GM12872 (cell line): ENCODE data around the gene S100B.

ENCODE experiments used
- TF ChIP-seq, protein P1 (sequence below): IDR thresholded peaks from 3 replicates; pipeline ENCODE4 v1.5.1; 2011; ENCODE audit warnings: low read depth, mild to moderate bottlenecking, low read length, moderate library complexity; ENCODE audit not compliant: insufficient read depth

Gene S100B

DNA sequence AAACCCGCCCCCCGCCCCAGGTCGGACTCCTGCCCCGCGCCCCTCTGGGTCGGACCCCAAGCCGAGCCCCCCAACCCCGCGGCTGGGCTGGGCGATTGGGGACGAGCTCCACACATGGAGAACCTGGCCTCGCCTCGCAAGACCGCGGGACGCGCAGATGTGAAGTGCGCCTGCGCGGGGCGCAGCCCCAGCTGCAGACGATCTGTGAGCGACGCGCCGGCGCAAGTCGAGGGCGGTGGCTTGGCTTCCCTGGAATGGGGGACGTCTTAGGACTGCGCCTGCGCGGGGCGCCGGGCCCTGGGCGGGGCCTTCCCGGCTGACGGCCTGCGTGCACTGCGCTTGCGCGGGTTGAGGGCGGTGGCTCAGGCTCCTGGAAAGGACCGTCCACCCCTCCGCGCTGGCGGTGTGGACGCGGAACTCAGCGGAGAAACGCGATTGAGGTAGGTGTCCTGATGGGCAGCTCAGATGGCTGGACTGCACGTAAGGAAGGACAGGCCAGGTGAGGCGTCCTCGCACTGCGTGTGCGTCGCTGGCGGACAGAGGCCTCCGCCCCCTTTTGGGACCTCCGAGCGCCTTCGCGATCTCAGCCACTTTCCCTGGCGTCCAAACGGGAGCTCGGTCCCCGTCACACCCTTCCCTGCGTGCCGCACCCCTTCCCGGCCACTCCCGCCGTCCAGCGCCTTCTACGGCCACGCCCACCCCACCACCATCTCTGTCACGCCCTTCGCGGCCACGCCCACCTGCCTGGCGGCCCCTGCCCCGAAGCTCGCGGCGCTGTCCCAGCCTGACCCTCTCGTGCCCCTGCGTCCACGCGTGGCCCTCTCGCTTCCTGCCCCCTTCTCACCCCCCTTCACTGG is 30.7 kb upstream of the S100B start, which contains the start of gene PRMT2:
TSS of gene PRMT2 (plus strand) at position 351 of the 857 bp plus-strand sequence. CDS start 1,278 bp downstream, outside the sequence.
- TF ChIP-seq, protein P1, sequence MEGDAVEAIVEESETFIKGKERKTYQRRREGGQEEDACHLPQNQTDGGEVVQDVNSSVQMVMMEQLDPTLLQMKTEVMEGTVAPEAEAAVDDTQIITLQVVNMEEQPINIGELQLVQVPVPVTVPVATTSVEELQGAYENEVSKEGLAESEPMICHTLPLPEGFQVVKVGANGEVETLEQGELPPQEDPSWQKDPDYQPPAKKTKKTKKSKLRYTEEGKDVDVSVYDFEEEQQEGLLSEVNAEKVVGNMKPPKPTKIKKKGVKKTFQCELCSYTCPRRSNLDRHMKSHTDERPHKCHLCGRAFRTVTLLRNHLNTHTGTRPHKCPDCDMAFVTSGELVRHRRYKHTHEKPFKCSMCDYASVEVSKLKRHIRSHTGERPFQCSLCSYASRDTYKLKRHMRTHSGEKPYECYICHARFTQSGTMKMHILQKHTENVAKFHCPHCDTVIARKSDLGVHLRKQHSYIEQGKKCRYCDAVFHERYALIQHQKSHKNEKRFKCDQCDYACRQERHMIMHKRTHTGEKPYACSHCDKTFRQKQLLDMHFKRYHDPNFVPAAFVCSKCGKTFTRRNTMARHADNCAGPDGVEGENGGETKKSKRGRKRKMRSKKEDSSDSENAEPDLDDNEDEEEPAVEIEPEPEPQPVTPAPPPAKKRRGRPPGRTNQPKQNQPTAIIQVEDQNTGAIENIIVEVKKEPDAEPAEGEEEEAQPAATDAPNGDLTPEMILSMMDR = no peak

DNA sequence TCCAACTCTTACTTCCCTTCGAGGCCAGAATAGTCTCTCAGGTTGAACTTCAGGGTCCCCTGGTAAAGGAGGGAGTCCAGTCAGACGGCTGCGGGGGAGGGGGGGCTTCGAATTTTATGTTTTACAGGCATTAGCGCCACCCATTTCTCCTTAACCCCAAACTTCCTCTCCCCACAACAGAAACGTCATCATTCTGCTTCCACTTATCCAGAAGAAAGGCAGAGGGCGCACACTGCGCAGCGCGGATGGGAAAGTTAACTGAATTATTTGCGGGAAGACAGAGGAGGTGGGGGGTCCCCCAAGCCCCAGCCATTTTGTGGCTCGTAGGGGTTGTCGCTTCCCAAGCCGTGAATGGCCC is 30.1 kb upstream of the S100B start:
- TF ChIP-seq, protein P1 = 0 out of 3 replicates have a peak, but pooled peaks have one; percentile 16

DNA sequence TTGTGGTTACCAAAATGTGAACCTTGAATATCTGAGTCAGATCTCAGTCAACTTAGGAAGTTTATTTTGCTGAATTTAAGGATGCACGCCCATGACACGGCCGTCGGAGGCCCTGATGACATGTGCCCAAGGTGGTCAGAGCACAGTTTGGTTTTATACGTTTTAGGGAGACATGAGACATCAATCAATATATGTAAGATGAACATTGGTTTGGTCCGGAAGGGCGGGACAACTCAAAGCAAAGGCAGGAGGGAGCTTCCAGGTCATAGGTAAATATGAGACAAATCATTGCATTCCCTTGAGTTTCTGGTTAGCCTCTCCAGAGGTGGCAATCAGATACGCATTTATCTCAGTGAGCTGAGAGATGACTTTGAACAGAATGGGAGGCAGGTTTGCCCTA is 29.5 kb upstream of the S100B start:
- TF ChIP-seq, protein P1 = no peak

DNA sequence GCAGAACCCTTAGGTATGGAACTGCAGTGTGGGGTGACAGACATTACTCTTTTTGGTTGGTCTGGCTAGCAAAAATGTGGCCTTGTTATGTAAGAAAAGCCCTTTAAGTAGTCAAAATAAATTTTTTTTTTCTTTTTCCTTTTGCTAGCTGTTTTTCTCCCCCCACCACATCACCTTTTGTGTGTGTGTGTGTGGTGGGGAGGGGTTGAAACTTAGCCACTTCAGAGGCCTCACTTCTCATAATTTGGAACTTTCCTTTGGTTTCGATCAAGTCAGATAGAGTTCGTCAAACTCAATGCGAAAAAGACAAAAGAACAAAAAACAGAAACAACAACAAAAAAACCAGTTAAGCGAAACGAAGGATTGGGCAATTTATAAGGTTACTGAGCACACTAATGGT is 28.7 kb upstream of the S100B start:
- TF ChIP-seq, protein P1 = no peak

DNA sequence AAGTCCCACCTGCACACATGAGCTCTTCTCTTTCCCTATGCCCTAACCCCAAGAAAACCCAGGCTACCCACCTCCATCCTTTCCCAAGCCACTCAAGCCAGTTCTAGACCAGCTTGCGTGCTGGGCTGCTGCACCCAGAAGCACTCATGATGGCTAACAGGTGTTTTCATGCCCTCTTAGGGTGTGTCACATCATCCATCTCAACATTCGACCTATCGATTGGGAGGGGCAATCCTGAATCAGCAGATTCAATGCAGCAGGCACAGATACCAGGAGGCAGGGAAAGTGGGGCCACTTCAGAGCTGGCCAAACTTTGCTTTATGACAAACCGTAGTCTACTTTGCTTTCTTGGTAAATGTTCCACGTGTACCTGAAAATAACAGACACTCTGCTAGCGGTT is 24.0 kb upstream of the S100B start:
- TF ChIP-seq, protein P1 = no peak

DNA sequence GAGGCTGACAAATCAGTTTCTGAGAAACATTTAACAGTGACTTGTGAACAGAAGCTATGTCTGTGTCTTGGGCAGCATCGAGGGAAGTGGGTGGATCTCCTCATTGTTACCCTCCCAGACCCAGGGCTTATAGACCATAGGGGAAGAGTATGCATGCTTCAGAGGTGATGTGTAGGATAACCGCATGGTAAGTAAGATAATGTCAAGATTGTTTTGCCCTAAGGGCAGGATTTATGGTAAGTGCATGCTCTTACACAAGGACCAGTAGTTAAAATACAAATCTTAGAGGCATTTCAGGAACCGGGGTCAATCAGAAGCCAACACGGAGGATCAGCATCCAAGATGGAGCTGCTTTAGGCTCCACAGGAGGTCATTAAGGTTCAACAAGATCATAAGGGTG is 22.8 kb upstream of the S100B start:
- TF ChIP-seq, protein P1 = no peak

DNA sequence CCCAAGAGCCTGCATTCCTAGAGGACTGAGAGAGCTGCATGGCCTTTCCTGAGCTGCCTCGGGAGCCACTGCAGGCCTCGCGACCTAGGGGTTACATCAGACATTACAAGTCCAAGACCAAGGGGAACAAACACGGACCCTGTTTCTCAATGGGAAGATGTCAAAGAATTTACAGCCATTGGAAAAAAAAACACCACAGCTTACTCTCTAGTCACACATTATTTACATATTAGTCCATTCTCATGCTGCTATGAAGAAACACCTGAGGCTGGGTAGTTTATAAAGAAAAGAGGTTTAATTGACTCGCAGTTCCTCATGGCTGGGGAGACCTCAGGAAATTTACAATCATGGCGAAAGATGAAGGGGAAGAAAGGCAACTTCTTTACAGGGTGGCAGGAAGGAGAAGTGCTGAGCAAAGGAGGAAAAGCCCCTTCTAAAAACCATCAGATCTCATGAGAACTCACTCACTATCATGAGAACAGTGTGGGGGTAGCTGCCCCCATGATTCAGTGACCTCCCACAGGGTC is 22.2 kb upstream of the S100B start:
- TF ChIP-seq, protein P1 = no peak
